ENCODE results near the gene SRMS.
"Not testable (repeated sequence)": the region's sequence is repeated elsewhere in the genome, so short reads cannot be mapped to it uniquely, and the experiment has no call there.

SRMS gene

GRCh38 chr20:63561624-63562396, 14.3 kb upstream of the SRMS start:
- peaks cover 15% of the 10 kb centered on the region for H3K36me3 ChIP-seq (ENCODE audit: insufficient read depth, low read length)
- no peaks in the 10 kb centered on the region for H3K9me3 ChIP-seq (ENCODE audit: low read length)
- no peak overlapping the region for H3K27ac ChIP-seq (ENCODE audit: low read depth, low read length)
- no peaks in the 10 kb centered on the region for H3K4me1 ChIP-seq (ENCODE audit: insufficient read depth, low read length)
- H3K4me3 ChIP-seq (ENCODE audit: low read depth in 1 of 2, low read length in 2 of 2) = no peak overlapping the region
- H3K9ac ChIP-seq (ENCODE audit: low read length) = no peak overlapping the region
- no peaks in the 10 kb centered on the region for H3K27me3 ChIP-seq (ENCODE audit: control insufficient read depth in 1 of 2, insufficient read depth in 2 of 2, low read length in 2 of 2)

GRCh38 chr20:63560856-63561609, 13.5 kb upstream of the SRMS start:
- H3K9ac ChIP-seq (ENCODE audit: low read length) = no peak overlapping the region
- H3K4me3 ChIP-seq (ENCODE audit: low read depth in 1 of 2, low read length in 2 of 2) = no peak overlapping the region
- no peak overlapping the region for H3K27ac ChIP-seq (ENCODE audit: low read depth, low read length)
- no peaks in the 10 kb centered on the region for H3K27me3 ChIP-seq (ENCODE audit: control insufficient read depth in 1 of 2, insufficient read depth in 2 of 2, low read length in 2 of 2)
- peaks cover 15% of the 10 kb centered on the region for H3K36me3 ChIP-seq (ENCODE audit: insufficient read depth, low read length)
- H3K9me3 ChIP-seq (ENCODE audit: low read length) = no peaks in the 10 kb centered on the region
- H3K4me1 ChIP-seq (ENCODE audit: insufficient read depth, low read length) = no peaks in the 10 kb centered on the region

DNA sequence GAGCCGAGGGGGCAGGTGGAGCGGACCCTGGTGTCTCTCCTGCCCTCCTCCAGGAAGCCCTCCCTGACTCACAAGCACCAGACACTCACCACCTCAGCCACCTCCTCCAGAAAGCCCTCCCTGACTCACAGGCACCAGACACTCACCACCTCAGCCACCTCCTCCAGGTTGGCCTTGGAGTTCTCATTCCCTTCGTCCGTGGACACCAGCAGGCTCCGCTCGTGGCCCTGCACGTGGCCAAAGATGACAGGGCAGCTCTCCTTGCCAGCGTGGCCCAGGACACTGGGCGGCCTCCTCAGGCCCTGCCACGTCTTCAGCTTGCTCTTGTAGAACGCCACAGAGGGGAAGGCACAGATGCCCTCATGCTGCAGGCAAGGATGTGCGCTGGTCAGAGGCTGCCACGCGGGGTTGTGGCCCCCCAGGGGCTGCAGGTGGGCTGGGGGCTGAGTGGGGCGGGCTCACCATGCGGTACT, 12.8 kb upstream of the SRMS start:
- no peaks in the 10 kb centered on the region for H3K4me1 ChIP-seq (ENCODE audit: insufficient read depth, low read length)
- no peak overlapping the region for H3K9ac ChIP-seq (ENCODE audit: low read length)
- no peak overlapping the region for H3K4me3 ChIP-seq (ENCODE audit: low read depth in 1 of 2, low read length in 2 of 2)
- H3K36me3 ChIP-seq (ENCODE audit: insufficient read depth, low read length) = peaks cover 15% of the 10 kb centered on the region
- no peak overlapping the region for H3K27ac ChIP-seq (ENCODE audit: low read depth, low read length)
- H3K27me3 ChIP-seq (ENCODE audit: control insufficient read depth in 1 of 2, insufficient read depth in 2 of 2, low read length in 2 of 2) = no peaks in the 10 kb centered on the region
- H3K9me3 ChIP-seq (ENCODE audit: low read length) = no peaks in the 10 kb centered on the region

- H3K9me3 ChIP-seq (ENCODE audit: low read length); H3K27me3 ChIP-seq (ENCODE audit: control insufficient read depth in 1 of 2, insufficient read depth in 2 of 2, low read length in 2 of 2); H3K27ac ChIP-seq (ENCODE audit: low read depth, low read length); H3K4me3 ChIP-seq (ENCODE audit: low read depth in 1 of 2, low read length in 2 of 2); H3K4me1 ChIP-seq (ENCODE audit: insufficient read depth, low read length); H3K9ac ChIP-seq (ENCODE audit: low read length): not testable (repeated sequence)
- H3K36me3 ChIP-seq (ENCODE audit: insufficient read depth, low read length) = peaks cover 15% of the 10 kb centered on the region
Observed at GRCh38 chr20:63559485-63560332, 12.2 kb upstream of the SRMS start.

DNA sequence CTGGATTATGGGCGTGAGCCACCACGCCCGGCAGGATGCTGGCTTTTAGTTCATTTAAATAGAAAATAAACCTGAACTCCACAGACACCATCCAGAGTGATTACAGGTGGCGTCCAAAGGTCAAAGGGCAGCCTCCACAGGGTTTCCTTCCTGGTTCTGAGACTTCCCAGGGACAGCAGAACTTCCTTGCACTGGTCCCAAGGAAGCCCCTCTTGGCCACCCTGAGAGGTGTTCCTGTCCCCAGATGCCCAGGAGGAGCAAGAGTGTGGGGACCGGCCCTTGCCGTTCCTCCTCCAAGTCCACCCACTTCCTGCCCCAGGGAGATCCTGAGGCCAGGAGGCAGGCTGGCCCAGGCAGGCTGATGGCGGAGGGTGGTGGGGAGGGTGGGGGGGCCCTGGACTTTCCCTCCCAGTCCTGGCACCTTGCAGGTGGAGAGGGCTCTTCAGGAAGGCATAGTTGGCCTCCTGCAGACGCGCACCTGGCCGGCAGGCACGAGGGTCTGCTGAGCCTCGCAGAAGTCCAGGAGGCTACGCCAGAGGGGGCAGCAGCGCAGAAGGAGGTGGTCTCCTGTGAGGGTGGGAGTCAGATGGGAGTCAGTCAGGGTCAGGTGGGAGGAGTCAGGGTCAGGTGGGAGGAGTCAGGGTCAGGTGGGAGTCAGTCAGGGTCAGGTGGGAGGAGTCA, 11.4 kb upstream of the SRMS start:
- peaks cover 15% of the 10 kb centered on the region for H3K36me3 ChIP-seq (ENCODE audit: insufficient read depth, low read length)

GRCh38 chr20:63557481-63557891, 9.9 kb upstream of the SRMS start:
- Histone ChIP-seq H3K4me3 (ENCODE audit: low read depth in 1 of 2, low read length in 2 of 2) (no peak overlapping the region), H3K36me3 (ENCODE audit: insufficient read depth, low read length) (peaks cover 15% of the 10 kb centered on the region), H3K9ac (ENCODE audit: low read length) (no peak overlapping the region), H3K27me3 (ENCODE audit: control insufficient read depth in 1 of 2, insufficient read depth in 2 of 2, low read length in 2 of 2) (peaks cover 0 to 23% of the 10 kb centered on the region in 2 donors), H3K27ac (ENCODE audit: low read depth, low read length) (no peak overlapping the region), H3K4me1 (ENCODE audit: insufficient read depth, low read length) (no peaks in the 10 kb centered on the region), H3K9me3 (ENCODE audit: low read length) (no peaks in the 10 kb centered on the region)

More for the DNA sequence above, 11.4 kb upstream of the SRMS start:
- H3K9ac ChIP-seq (ENCODE audit: low read length) = no peak overlapping the region
- peaks cover 0 to 9% of the 10 kb centered on the region in 2 donors for H3K27me3 ChIP-seq (ENCODE audit: control insufficient read depth in 1 of 2, insufficient read depth in 2 of 2, low read length in 2 of 2)
- H3K4me1 ChIP-seq (ENCODE audit: insufficient read depth, low read length) = no peaks in the 10 kb centered on the region
- no peak overlapping the region for H3K4me3 ChIP-seq (ENCODE audit: low read depth in 1 of 2, low read length in 2 of 2)
- no peaks in the 10 kb centered on the region for H3K9me3 ChIP-seq (ENCODE audit: low read length)
- no peak overlapping the region for H3K27ac ChIP-seq (ENCODE audit: low read depth, low read length)

GRCh38 chr20:63556873-63557478, 9.4 kb upstream of the SRMS start:
- peaks cover 15% of the 10 kb centered on the region for H3K36me3 ChIP-seq (ENCODE audit: insufficient read depth, low read length)

GRCh38 chr20:63555661-63556381, 8.3 kb upstream of the SRMS start:
- Histone ChIP-seq H3K9me3 (ENCODE audit: low read length) (no peaks in the 10 kb centered on the region), H3K9ac (ENCODE audit: low read length) (no peak overlapping the region), H3K36me3 (ENCODE audit: insufficient read depth, low read length) (peaks cover 7% of the 10 kb centered on the region), H3K27me3 (ENCODE audit: control insufficient read depth in 1 of 2, insufficient read depth in 2 of 2, low read length in 2 of 2) (peaks cover 0 to 27% of the 10 kb centered on the region in 2 donors), H3K4me3 (ENCODE audit: low read depth in 1 of 2, low read length in 2 of 2) (no peak overlapping the region), H3K4me1 (ENCODE audit: insufficient read depth, low read length) (no peaks in the 10 kb centered on the region), H3K27ac (ENCODE audit: low read depth, low read length) (no peak overlapping the region)

More at GRCh38 chr20:63556873-63557478, 9.4 kb upstream of the SRMS start:
- Histone ChIP-seq H3K4me3 (ENCODE audit: low read depth in 1 of 2, low read length in 2 of 2) (no peak overlapping the region), H3K4me1 (ENCODE audit: insufficient read depth, low read length) (no peaks in the 10 kb centered on the region), H3K9me3 (ENCODE audit: low read length) (no peaks in the 10 kb centered on the region), H3K27me3 (ENCODE audit: control insufficient read depth in 1 of 2, insufficient read depth in 2 of 2, low read length in 2 of 2) (peaks cover 0 to 23% of the 10 kb centered on the region in 2 donors), H3K9ac (ENCODE audit: low read length) (no peak overlapping the region), H3K27ac (ENCODE audit: low read depth, low read length) (no peak overlapping the region)

DNA sequence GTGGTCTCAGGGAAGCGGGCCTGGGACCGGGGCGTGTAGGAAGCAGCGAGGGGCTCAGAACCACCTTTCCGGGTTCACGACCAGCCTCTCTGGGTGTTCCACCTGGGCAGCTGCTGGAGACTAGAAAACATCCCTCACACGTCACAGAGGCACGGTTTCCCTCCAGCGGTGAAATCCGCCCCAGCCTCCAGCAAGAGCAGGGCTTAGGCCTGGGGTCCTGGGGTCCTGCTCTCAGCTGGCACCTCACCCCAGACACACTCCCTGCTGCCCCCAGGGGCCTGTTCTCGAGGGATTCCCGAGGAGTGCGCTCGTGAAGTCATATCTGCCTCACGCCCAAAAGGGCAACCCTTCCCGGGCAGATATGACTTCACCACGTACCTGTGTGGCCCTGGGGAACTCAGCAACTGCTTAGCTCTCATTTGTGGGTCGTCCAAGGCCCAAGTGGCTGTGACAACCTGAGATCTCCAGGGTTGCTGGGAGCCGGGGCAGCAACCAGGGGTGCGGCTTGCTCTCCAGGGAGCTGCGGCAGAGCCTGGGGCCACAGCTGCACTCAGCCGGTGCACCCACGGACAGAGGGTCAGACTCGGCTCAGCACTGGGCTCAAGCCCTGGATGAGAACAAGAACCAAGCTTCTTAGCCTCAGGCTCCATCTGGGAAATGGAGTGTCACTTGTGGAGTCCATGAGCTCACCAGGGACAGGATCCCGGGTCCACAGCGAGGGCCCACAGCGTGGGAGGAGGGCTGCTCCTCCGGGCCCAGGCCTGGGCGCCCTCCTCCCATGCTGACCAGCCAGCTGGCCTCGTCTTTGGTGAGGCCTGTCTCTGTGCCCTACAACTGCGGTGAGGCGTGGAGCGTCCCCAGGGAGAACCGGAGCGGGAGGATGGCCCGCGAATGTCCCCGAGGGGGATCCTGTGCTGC, 7.1 kb upstream of the SRMS start:
- H3K36me3 ChIP-seq (ENCODE audit: insufficient read depth, low read length) = no peaks in the 10 kb centered on the region
- H3K4me1 ChIP-seq (ENCODE audit: insufficient read depth, low read length) = no peaks in the 10 kb centered on the region
- no peaks in the 10 kb centered on the region for H3K9me3 ChIP-seq (ENCODE audit: low read length)
- no peak overlapping the region for H3K9ac ChIP-seq (ENCODE audit: low read length)
- H3K27me3 ChIP-seq (ENCODE audit: control insufficient read depth in 1 of 2, insufficient read depth in 2 of 2, low read length in 2 of 2) = peaks cover 0 to 28% of the 10 kb centered on the region in 2 donors
- no peak overlapping the region for H3K27ac ChIP-seq (ENCODE audit: low read depth, low read length)
- peak overlapping the region in 1 of 2 donors; percentile 36 for H3K4me3 ChIP-seq (ENCODE audit: low read depth in 1 of 2, low read length in 2 of 2)
